B cell (primary cell): ENCODE data around the gene IL26. TPM values are rescaled to one million over a fixed set of nuclear protein-coding genes. Genes with fewer than 3 reads are reported as not detected.

Experiments used
- ATAC-seq: fragments of 200-7000 bp; cut with Tn5 transposase; one replicate; pipeline ENCODE4 v1.10.0; 2021; ENCODE audit warnings: low read depth, mild to moderate bottlenecking, moderate number of reproducible peaks, moderate library complexity
- CTCF ChIA-PET: fragments of 350-600 bp; sonication (Branson Sonifier 250); formaldehyde crosslinking; loops from one replicate; lab custom pipeline; 2021; ENCODE audit warnings: antibody characterized with exemption, inconsistent platforms; lab: Charles Lee
- POLR2A ChIA-PET: fragments of 350-600 bp; sonication (Branson Sonifier 250); formaldehyde crosslinking; loops from one replicate; lab custom pipeline; 2021; ENCODE audit warnings: antibody characterized with exemption; lab: Charles Lee
- DNase-seq: peaks from one replicate; pipeline ENCODE4 v3.0.0; 2013
- H2AFZ ChIP-seq: 2 replicates; pipeline ENCODE4 v1.6.1; 2012; ENCODE audit warnings: mild to moderate bottlenecking, low read depth, low read length; ENCODE audit not compliant: insufficient read depth, poor library complexity, severe bottlenecking
- H3K27ac ChIP-seq, 2 donors: 1 replicate in 1 of 2; 2 replicates in 1 of 2; pipeline ENCODE4 v1.5.1; 2012 to 2013; ENCODE audit warnings: low read length in 2 of 2, mild to moderate bottlenecking in 2 of 2, moderate library complexity in 1 of 2
- H3K27me3 ChIP-seq, 4 experiments: fragments of 200-600 bp in 1 of 4; sonication (generic) in 1 of 4; replicated peaks in 1 of 4; 1 replicate in 2 of 4; 2 replicates in 2 of 4; pipeline versions ENCODE4 v1.6.1 to v1.7.0; 2013 to 2016; ENCODE audit warnings: low read length in 3 of 4, mild to moderate bottlenecking in 2 of 4, mixed read lengths in 1 of 4, moderate library complexity in 1 of 4; ENCODE audit not compliant: insufficient read depth in 4 of 4, control insufficient read depth in 3 of 4; ENCODE audit errors: control extremely low read depth in 1 of 4
- H3K36me3 ChIP-seq, 2 experiments: replicated peaks in 1 of 2; 1 replicate in 1 of 2; 2 replicates in 1 of 2; pipeline versions ENCODE4 v1.6.1 to v1.7.1; 2013; ENCODE audit warnings: low read length in 1 of 2; ENCODE audit not compliant: insufficient read depth in 2 of 2, control insufficient read depth in 1 of 2; ENCODE audit errors: control extremely low read depth in 1 of 2, extremely low read depth in 1 of 2
- H3K4me1 ChIP-seq, 2 donors: fragments of 200-600 bp in 1 of 2; sonication (generic) in 1 of 2; 1 replicate in 1 of 2; 2 replicates in 1 of 2; pipeline versions ENCODE4 v1.5.1 to v1.6.1; 2013 to 2017; ENCODE audit warnings: low read length in 2 of 2; ENCODE audit not compliant: control insufficient read depth in 2 of 2, insufficient read depth in 2 of 2
- H3K4me2 ChIP-seq: replicated peaks from 2 replicates; pipeline ENCODE3; 2012; ENCODE audit warnings: mild to moderate bottlenecking, low read depth, low read length; ENCODE audit not compliant: poor library complexity, severe bottlenecking
- H3K4me3 ChIP-seq, 5 experiments: fragments of 200-600 bp in 1 of 5; sonication (generic) in 1 of 5; 1 replicate in 3 of 5; 2 replicates in 2 of 5; pipeline versions ENCODE4 v1.5.1 to v1.7.0; 2011 to 2016; ENCODE audit warnings: low read length in 4 of 5, mild to moderate bottlenecking in 4 of 5, low read depth in 2 of 5, control low read depth in 1 of 5, moderate library complexity in 1 of 5; ENCODE audit not compliant: insufficient read depth in 1 of 5; ENCODE audit errors: control extremely low read depth in 1 of 5, extremely low read depth in 1 of 5
- H3K79me2 ChIP-seq: fragments of 200-600 bp; sonication (generic); one replicate; pipeline ENCODE4 v1.6.0; 2016; ENCODE audit warnings: low read length; ENCODE audit not compliant: control insufficient read depth, insufficient read depth
- H3K9ac ChIP-seq: fragments of 200-600 bp; sonication (generic); 2 replicates; pipeline ENCODE4 v1.6.1; 2017; ENCODE audit warnings: mild to moderate bottlenecking, low read length, moderate library complexity
- H3K9me3 ChIP-seq, 3 donors: one replicate each; pipeline versions ENCODE4 v1.6.1 to v1.7.1; 2013; ENCODE audit warnings: low read length in 2 of 3; ENCODE audit not compliant: control insufficient read depth in 2 of 3, insufficient read depth in 1 of 3; ENCODE audit errors: control extremely low read depth in 1 of 3
- H4K20me1 ChIP-seq: 2 replicates; pipeline ENCODE4 v1.6.0; 2012; ENCODE audit warnings: mild to moderate bottlenecking, low read length; ENCODE audit not compliant: insufficient read depth, control insufficient read depth, poor library complexity, severe bottlenecking
- H3K27ac Mint-ChIP-seq: one replicate; pipeline ENCODE4 v1.8.0; 2021; ENCODE audit warnings: mixed read lengths
- H3K27me3 Mint-ChIP-seq: one replicate; pipeline ENCODE4 v1.8.0; 2021; ENCODE audit warnings: mixed read lengths
- H3K4me1 Mint-ChIP-seq: one replicate; pipeline ENCODE4 v1.8.0; 2021; ENCODE audit warnings: mixed read lengths
- H3K4me3 Mint-ChIP-seq: one replicate; pipeline ENCODE4 v1.8.0; 2021; ENCODE audit warnings: mixed read lengths
- H3K9me3 Mint-ChIP-seq: one replicate; pipeline ENCODE4 v1.8.0; 2022; ENCODE audit warnings: mixed read lengths; ENCODE audit not compliant: insufficient read depth
- EZH2 ChIP-seq: IDR thresholded peaks from 2 replicates; pipeline ENCODE4 v1.6.1; 2012; ENCODE audit warnings: borderline replicate concordance, low read depth, mild to moderate bottlenecking, moderate library complexity, low read length; ENCODE audit not compliant: insufficient read depth, poor library complexity, severe bottlenecking
- WGBS: methylation state at CpG from one replicate; pipeline ENCODE4 v1.1.5; 2013; ENCODE audit warnings: missing lambda C conversion rate; ENCODE audit not compliant: insufficient coverage; 5-methylcytosine and 5-hydroxymethylcytosine counted together
- intact Hi-C: fragments of 100-400 bp; cut with micrococcal nuclease; formaldehyde crosslinking; loops from one replicate; pipeline ENCODE4 v1.10.0; 2022
- polyA plus RNA-seq: library from polyadenylated mRNA; depleted of rRNA; stranded (reverse); fragments of >200 nt; gene quantifications from 2 replicates; pipeline ENCODE4 v1.2.3, GENCODE V29; 2012
- total RNA-seq, 2 donors: library from RNA; stranded (reverse); fragments of 120-200 nt in 1 of 2; gene quantifications; 1 replicate in 1 of 2; 2 replicates in 1 of 2; pipeline versions ENCODE4 v1.2.3 to v1.2.4, GENCODE V29; 2013 to 2022
- TF ChIP-seq, protein P1 (sequence below): fragments of 200-600 bp; IDR thresholded peaks from one replicate; pipeline ENCODE4 v1.8.0; 2022; ENCODE audit warnings: antibody characterized with exemption, mild to moderate bottlenecking

IL26 gene
- total and polyA plus RNA-seq, 2 donors (not counting 1 experiment from before 2014, with no cell fraction given): not detected

DNA sequence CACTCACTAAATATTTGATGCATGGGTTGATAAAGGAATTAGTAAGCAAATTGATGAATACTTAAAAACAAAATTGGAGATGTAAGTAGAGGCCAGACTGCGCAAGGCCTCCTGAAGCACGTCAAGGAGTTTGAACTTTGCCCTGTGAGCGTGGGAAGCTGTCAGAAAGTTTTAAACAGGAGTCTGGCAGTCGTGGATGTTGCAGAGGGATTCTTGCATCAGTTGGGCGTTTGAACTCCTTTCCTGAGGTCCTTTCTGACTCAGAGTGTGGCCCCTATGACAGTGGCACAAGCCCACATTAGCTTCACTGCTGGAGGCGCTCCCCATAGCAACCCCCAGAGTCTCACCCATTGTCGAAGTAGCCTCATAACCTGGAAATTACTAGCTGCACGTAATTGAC is 45.7 kb upstream of the IL26 start:
- Histone ChIP-seq H4K20me1 (no peaks in the 10 kb centered on the region), H3K4me3 (no peak overlapping the region), H3K36me3 (no peaks in the 10 kb centered on the region), H2AFZ (no peak overlapping the region), H3K27me3 (no peaks in the 10 kb centered on the region), H3K9ac (no peak overlapping the region), H3K4me1 (no peaks in the 10 kb centered on the region), H3K79me2 (no peaks in the 10 kb centered on the region), H3K9me3 (no peaks in the 10 kb centered on the region), H3K4me2 (no peak overlapping the region), H3K27ac (no peak overlapping the region)
- Mint-ChIP-seq H3K27ac (no peak overlapping the region), H3K4me1 (no peaks in the 10 kb centered on the region), H3K9me3 (no peaks in the 10 kb centered on the region), H3K4me3 (no peak overlapping the region), H3K27me3 (no peaks in the 10 kb centered on the region)
- ChIA-PET POLR2A (no interaction called here), CTCF (no interaction called here)
- no peak for DNase-seq
- WGBS: 86% methylated on average over 6 of the region's 8 CpGs
- TF ChIP-seq EZH2: no peak
- intact Hi-C loops: no loop called here
- ATAC-seq: no peak

DNA sequence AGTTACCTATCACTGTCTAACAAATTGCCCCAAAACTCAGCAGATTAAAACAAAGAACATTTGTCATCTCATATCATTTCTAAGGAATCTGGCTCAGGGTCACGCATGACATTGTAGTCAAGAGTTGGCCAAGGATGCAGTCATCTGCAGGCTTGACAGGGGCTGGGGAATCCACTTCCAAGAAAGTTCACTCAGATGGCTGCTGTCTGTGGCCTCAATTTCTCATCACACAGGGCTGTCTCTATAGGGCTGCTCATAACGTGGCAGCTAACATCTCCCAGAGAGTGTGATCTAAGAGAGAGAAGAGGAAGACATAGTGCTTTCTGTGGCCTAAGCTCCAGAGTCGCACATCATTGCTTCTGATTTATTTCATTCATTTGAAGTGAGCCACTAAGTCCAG is 44.7 kb upstream of the IL26 start:
- Histone ChIP-seq H3K27ac (no peak overlapping the region), H3K4me3 (no peak overlapping the region), H3K27me3 (no peaks in the 10 kb centered on the region), H4K20me1 (no peaks in the 10 kb centered on the region), H3K9ac (no peak overlapping the region), H3K79me2 (no peaks in the 10 kb centered on the region), H3K36me3 (no peaks in the 10 kb centered on the region), H2AFZ (no peak overlapping the region), H3K4me1 (no peaks in the 10 kb centered on the region), H3K4me2 (no peak overlapping the region), H3K9me3 (no peaks in the 10 kb centered on the region)
- CTCF ChIA-PET: no interaction called here
- H3K4me3 Mint-ChIP-seq: no peak overlapping the region
- no peak overlapping the region for H3K27ac Mint-ChIP-seq
- H3K9me3 Mint-ChIP-seq: no peaks in the 10 kb centered on the region
- H3K27me3 Mint-ChIP-seq: peaks cover 4% of the 10 kb centered on the region
- intact Hi-C loops: no loop called here
- ATAC-seq (no peak), DNase-seq (no peak)
- POLR2A ChIA-PET: no interaction called here
- no peak for TF ChIP-seq EZH2
- TF ChIP-seq, protein P1, sequence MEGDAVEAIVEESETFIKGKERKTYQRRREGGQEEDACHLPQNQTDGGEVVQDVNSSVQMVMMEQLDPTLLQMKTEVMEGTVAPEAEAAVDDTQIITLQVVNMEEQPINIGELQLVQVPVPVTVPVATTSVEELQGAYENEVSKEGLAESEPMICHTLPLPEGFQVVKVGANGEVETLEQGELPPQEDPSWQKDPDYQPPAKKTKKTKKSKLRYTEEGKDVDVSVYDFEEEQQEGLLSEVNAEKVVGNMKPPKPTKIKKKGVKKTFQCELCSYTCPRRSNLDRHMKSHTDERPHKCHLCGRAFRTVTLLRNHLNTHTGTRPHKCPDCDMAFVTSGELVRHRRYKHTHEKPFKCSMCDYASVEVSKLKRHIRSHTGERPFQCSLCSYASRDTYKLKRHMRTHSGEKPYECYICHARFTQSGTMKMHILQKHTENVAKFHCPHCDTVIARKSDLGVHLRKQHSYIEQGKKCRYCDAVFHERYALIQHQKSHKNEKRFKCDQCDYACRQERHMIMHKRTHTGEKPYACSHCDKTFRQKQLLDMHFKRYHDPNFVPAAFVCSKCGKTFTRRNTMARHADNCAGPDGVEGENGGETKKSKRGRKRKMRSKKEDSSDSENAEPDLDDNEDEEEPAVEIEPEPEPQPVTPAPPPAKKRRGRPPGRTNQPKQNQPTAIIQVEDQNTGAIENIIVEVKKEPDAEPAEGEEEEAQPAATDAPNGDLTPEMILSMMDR: no peak
- no peaks in the 10 kb centered on the region for H3K4me1 Mint-ChIP-seq
- whole genome bisulfite sequencing: 100% methylated on average over 2 of the region's 3 CpGs
